Prostate gland (tissue), 2 donors: Measurements from ENCODE around the gene CRYBG3. TPM values are rescaled to one million over a fixed set of nuclear protein-coding genes. Genes with fewer than 3 reads are reported as not detected.

Experiments
- DNase-seq: peaks from one replicate; pipeline ENCODE4 v3.0.0-alpha.2; 2019; ENCODE audit warnings: low spot score
- H3K27ac ChIP-seq, 2 donors: fragments of 200-600 bp; sonication (generic); 2 replicates each; pipeline ENCODE4 v1.5.1; 2017 to 2019
- H3K27me3 ChIP-seq: fragments of 200-600 bp; sonication (generic); replicated peaks from 2 replicates; pipeline ENCODE4 v1.5.1; 2019; ENCODE audit not compliant: insufficient read depth
- H3K36me3 ChIP-seq, 2 donors: fragments of 200-600 bp; sonication (generic); 1 replicate in 1 of 2; 2 replicates in 1 of 2; pipeline versions ENCODE4 v1.5.1 to v1.8.1; 2017 to 2019
- H3K4me1 ChIP-seq: fragments of 200-600 bp; sonication (generic); replicated peaks from 2 replicates; pipeline ENCODE4 v1.5.1; 2019
- H3K4me3 ChIP-seq, 2 donors: fragments of 200-600 bp; sonication (generic); 2 replicates each; pipeline ENCODE4 v1.5.1; 2017 to 2019
- H3K9me3 ChIP-seq: fragments of 200-600 bp; sonication (generic); 2 replicates; pipeline ENCODE4 v1.5.1; 2017
- POLR2A ChIP-seq: fragments of 450-650 bp; IDR thresholded peaks from one replicate; pipeline ENCODE4 v1.6.1; 2016; ENCODE audit warnings: antibody characterized with exemption, mild to moderate bottlenecking
- POLR2AphosphoS5 ChIP-seq: sonication (generic); formaldehyde crosslinking; IDR thresholded peaks from one replicate; pipeline ENCODE4 v1.6.1; 2017; ENCODE audit warnings: antibody characterized with exemption
- whole genome bisulfite sequencing: methylation state at CpG from one replicate; pipeline ENCODE4 v1.1.5; 2018; 5-methylcytosine and 5-hydroxymethylcytosine counted together
- intact Hi-C: fragments of 100-400 bp; cut with DNase I; formaldehyde crosslinking; loops from one replicate; pipeline ENCODE4 v1.14.2; 2022
- total RNA-seq, 2 donors: library from RNA; depleted of rRNA; stranded (reverse); fragments of >200 nt; gene quantifications; one replicate each; pipeline ENCODE4 v1.1.0, GENCODE V29; 2016
- TF ChIP-seq, protein P1 (sequence below), 4 experiments: fragments of 200-600 bp in 2 of 4; fragments of 450-650 bp in 2 of 4; sonication (generic) in 2 of 4; IDR thresholded peaks; 1 replicate in 3 of 4; 2 replicates in 1 of 4; pipeline ENCODE4 v1.5.1; 2016 to 2019; ENCODE audit warnings: antibody characterized with exemption in 4 of 4, mild to moderate bottlenecking in 2 of 4, moderate library complexity in 2 of 4

CRYBG3 gene
- total RNA-seq, 2 donors from 2014 or later, result 22.0 to 23.5 TPM

DNA sequence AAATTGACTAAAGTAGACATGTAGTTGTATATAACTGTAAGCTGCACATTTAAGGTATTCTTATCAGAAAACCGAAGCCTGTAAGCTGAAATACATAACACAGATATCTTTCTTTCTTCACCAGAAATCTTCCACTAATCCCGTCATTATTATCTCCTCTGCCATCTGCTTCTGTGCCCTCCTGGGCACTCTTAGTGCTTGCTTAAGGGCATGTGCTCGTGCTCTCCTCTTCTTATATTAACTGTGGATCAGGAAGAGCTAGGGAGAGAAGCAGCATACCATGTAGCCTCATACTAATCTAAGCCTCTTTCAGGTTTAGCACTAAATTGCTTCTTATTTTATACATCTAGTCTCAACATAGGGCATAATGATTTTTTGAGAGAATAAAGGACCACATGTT is 89.6 kb downstream of the CRYBG3 start:
- WGBS, result 35% methylated on average over 3 of the region's 3 CpGs
- Histone ChIP-seq H3K36me3 (no peaks in the 10 kb centered on the region), H3K27me3 (no peaks in the 10 kb centered on the region), H3K4me1 (no peaks in the 10 kb centered on the region), H3K9me3 (no peaks in the 10 kb centered on the region), H3K27ac (no peak overlapping the region), H3K4me3 (no peak overlapping the region)
- no peak for DNase-seq
- intact Hi-C loops, result no loop called here
- TF ChIP-seq POLR2AphosphoS5 (no peak), POLR2A (no peak)
- TF ChIP-seq, protein P1, sequence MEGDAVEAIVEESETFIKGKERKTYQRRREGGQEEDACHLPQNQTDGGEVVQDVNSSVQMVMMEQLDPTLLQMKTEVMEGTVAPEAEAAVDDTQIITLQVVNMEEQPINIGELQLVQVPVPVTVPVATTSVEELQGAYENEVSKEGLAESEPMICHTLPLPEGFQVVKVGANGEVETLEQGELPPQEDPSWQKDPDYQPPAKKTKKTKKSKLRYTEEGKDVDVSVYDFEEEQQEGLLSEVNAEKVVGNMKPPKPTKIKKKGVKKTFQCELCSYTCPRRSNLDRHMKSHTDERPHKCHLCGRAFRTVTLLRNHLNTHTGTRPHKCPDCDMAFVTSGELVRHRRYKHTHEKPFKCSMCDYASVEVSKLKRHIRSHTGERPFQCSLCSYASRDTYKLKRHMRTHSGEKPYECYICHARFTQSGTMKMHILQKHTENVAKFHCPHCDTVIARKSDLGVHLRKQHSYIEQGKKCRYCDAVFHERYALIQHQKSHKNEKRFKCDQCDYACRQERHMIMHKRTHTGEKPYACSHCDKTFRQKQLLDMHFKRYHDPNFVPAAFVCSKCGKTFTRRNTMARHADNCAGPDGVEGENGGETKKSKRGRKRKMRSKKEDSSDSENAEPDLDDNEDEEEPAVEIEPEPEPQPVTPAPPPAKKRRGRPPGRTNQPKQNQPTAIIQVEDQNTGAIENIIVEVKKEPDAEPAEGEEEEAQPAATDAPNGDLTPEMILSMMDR (IDR thresholded peaks at IDR 0.05), result no peak

DNA sequence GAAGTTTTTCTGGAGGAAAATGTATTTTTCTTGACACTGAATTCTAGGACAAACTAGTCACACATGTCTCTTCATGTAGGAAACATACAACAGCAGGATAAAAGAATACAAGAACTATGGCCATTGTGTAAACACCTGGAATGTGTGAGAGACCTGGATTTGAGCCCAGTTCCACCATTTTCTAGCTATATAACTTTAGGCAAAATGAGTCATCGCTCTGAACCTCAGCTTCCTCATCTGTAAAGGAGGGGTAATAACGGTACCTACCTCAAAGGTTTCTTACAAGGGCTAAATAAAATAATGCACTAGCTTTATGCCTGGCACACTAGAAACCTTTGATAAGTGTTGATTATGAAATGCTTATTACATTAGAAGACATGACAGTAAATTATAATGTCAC is 92.6 kb downstream of the CRYBG3 start:
- no peaks in the 10 kb centered on the region for H3K27me3 ChIP-seq
- H3K36me3 ChIP-seq, result no peaks in the 10 kb centered on the region
- no peaks in the 10 kb centered on the region for H3K4me1 ChIP-seq
- intact Hi-C loops, result no loop called here
- H3K27ac ChIP-seq, result no peak overlapping the region
- no peaks in the 10 kb centered on the region for H3K9me3 ChIP-seq
- 45% methylated on average over 2 of the region's 2 CpGs for WGBS
- TF ChIP-seq POLR2A (no peak), POLR2AphosphoS5 (no peak)
- TF ChIP-seq, protein P1 (IDR thresholded peaks at IDR 0.05), result no peak
- no peak overlapping the region for H3K4me3 ChIP-seq
- DNase-seq, result no peak

DNA sequence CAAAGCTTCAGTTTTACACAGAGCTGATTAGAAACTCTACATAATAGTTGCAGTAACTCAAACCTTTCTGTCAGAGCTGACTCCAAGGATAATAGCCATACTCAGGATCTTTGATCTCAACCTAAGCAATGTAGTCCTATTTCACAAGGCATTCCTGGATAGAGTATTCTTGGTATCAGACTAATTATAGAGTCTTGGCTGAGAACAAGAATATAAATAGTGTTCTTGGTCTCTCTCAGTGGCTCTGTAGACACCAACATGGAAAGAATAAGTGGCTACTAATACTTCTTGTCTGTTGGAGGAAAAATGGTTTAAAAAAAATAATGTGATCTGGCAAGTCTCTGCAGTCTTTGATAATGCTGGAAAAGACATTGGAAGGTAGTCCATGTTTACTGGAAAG is 94.8 kb downstream of the CRYBG3 start:
- TF ChIP-seq, protein P1 (IDR thresholded peaks at IDR 0.05), result no peak
- TF ChIP-seq POLR2A (no peak), POLR2AphosphoS5 (no peak)
- intact Hi-C loops, result no loop called here
- no peak overlapping the region for H3K27ac ChIP-seq

DNA sequence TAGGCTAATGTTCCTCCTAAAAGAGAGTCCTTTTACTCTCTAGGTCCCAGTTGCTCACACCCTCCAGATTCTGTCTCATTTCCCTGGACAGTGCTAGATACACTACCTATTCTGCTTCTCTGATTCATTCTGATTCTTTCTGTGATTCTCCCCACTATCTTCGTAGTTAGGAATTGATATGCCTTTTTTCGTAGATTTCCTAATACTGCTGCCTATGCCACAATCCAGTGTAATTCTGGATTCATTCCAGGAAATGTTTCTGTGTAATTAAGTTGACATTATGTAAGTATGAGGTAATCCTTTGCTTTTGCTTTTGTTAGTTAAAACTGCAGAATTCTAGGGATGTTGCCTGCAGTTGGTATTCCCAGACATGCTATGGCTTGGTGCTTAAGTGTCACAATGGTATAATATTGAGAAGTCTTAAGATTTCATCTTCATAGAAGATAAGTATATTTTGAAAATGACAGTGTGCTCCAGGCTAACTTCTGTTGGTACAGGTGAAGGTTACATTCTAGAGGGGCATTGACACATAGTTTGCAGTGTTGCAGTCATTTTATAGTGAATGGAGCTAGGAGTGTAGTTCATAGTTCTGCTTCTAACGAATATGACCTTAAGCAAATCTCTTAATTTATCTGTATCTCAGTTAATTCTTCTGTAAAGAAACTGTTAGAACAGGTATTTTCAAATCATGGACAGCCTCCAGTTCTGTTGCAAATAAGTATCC is 96.2 kb downstream of the CRYBG3 start:
- no peaks in the 10 kb centered on the region for H3K27me3 ChIP-seq
- no peaks in the 10 kb centered on the region for H3K9me3 ChIP-seq
- H3K27ac ChIP-seq, result no peak overlapping the region
- no peaks in the 10 kb centered on the region for H3K4me1 ChIP-seq
- TF ChIP-seq POLR2AphosphoS5, result no peak
- TF ChIP-seq, protein P1 (IDR thresholded peaks at IDR 0.05), result no peak
- TF ChIP-seq POLR2A, result no peak
- no peak overlapping the region for H3K4me3 ChIP-seq
- WGBS, result 89% methylated on average over 3 of the region's 3 CpGs
- no peaks in the 10 kb centered on the region for H3K36me3 ChIP-seq
- no peak for DNase-seq
- intact Hi-C loops, result no loop called here

More for the DNA sequence above, 94.8 kb downstream of the CRYBG3 start:
- Histone ChIP-seq H3K27me3 (no peaks in the 10 kb centered on the region), H3K36me3 (no peaks in the 10 kb centered on the region), H3K9me3 (no peaks in the 10 kb centered on the region), H3K4me3 (no peak overlapping the region), H3K4me1 (no peaks in the 10 kb centered on the region)
- no peak for DNase-seq

DNA sequence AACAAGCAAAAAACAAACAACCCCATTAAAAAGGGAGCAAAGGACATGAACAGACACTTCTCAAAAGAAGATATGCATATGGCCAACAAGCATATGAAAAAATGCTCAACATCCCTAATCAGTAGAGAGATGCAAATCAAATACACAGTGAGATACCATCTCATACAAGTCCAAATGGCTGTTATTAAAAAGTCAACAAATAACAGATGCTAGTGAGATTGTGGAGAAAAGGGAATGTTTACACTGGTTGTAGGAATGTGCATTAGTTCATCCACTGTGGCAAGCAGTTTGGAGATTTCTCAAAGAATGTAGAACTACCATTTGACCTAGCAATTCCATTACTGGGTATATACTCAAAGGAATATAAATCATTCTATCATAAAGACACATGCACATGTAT is 105.9 kb downstream of the CRYBG3 start:
- Histone ChIP-seq H3K36me3 (no peaks in the 10 kb centered on the region), H3K27me3 (no peaks in the 10 kb centered on the region), H3K27ac (no peak overlapping the region), H3K4me1 (no peaks in the 10 kb centered on the region), H3K9me3 (no peaks in the 10 kb centered on the region), H3K4me3 (no peak overlapping the region)
- intact Hi-C loops, result no loop called here
- TF ChIP-seq POLR2AphosphoS5 (no peak), POLR2A (no peak)
- TF ChIP-seq, protein P1 (IDR thresholded peaks at IDR 0.05), result no peak
- DNase-seq, result no peak
